H9 (cell line): ENCODE measurements around the gene ARMC9. TPM values are rescaled to one million over a fixed set of nuclear protein-coding genes. Genes with fewer than 3 reads are reported as not detected.

Experiments used
- DNase-seq: peaks from one replicate; pipeline ENCODE4 v3.0.0-alpha.2; 2017
- H2AFZ ChIP-seq: one replicate; pipeline ENCODE4 v1.6.1; 2013; ENCODE audit warnings: mild to moderate bottlenecking, low read length, control low read depth, moderate library complexity
- H2AK5ac ChIP-seq: 2 replicates; pipeline ENCODE4 v1.6.1; 2013; ENCODE audit warnings: low read length, control low read depth, mixed read lengths; ENCODE audit not compliant: insufficient read length
- H2BK120ac ChIP-seq: one replicate; pipeline ENCODE4 v1.6.1; 2013; ENCODE audit warnings: low read depth, mild to moderate bottlenecking, low read length, control low read depth, inconsistent platforms; ENCODE audit not compliant: poor library complexity, severe bottlenecking
- H2BK12ac ChIP-seq: 2 replicates; pipeline ENCODE4 v1.6.1; 2013; ENCODE audit warnings: low read length, control low read depth, mixed read lengths, low read depth; ENCODE audit not compliant: insufficient read length
- H2BK15ac ChIP-seq: 2 replicates; pipeline ENCODE4 v1.6.1; 2013; ENCODE audit warnings: low read depth, low read length, control low read depth
- H2BK20ac ChIP-seq: one replicate; pipeline ENCODE4 v1.6.1; 2013; ENCODE audit warnings: low read depth, mild to moderate bottlenecking, low read length, control low read depth, inconsistent platforms; ENCODE audit not compliant: poor library complexity, severe bottlenecking
- H2BK5ac ChIP-seq: 2 replicates; pipeline ENCODE4 v1.6.1; 2013; ENCODE audit warnings: low read length, control low read depth, mixed read lengths; ENCODE audit not compliant: insufficient read length
- H3K14ac ChIP-seq: 2 replicates; pipeline ENCODE4 v1.6.1; 2013; ENCODE audit warnings: low read length, control low read depth; ENCODE audit not compliant: insufficient read depth
- H3K18ac ChIP-seq: 2 replicates; pipeline ENCODE4 v1.6.1; 2013; ENCODE audit warnings: low read depth, mild to moderate bottlenecking, mixed read lengths, low read length, control low read depth; ENCODE audit not compliant: insufficient read length
- H3K23ac ChIP-seq: 2 replicates; pipeline ENCODE4 v1.6.1; 2013; ENCODE audit warnings: low read length, control low read depth, mixed read lengths, low read depth; ENCODE audit not compliant: insufficient read length
- H3K23me2 ChIP-seq: 2 replicates; pipeline ENCODE4 v1.6.1; 2013; ENCODE audit warnings: low read depth, mild to moderate bottlenecking, mixed read lengths, low read length, control low read depth; ENCODE audit not compliant: insufficient read length, poor library complexity, severe bottlenecking
- H3K27ac ChIP-seq: 2 replicates; pipeline ENCODE4 v1.5.1; 2013; ENCODE audit warnings: low read length, control low read depth, mixed read lengths, low read depth; ENCODE audit not compliant: insufficient read length
- H3K27me3 ChIP-seq: 2 replicates; pipeline ENCODE4 v1.6.1; 2013; ENCODE audit warnings: low read length, control low read depth, inconsistent platforms; ENCODE audit not compliant: insufficient read depth
- H3K4ac ChIP-seq: 2 replicates; pipeline ENCODE4 v1.6.1; 2013; ENCODE audit warnings: low read depth, mild to moderate bottlenecking, control low read depth, inconsistent platforms, low read length, moderate library complexity
- H3K4me1 ChIP-seq: 2 replicates; pipeline ENCODE4 v1.6.1; 2013; ENCODE audit warnings: low read length, control low read depth, inconsistent platforms; ENCODE audit not compliant: insufficient read depth
- H3K4me2 ChIP-seq: 2 replicates; pipeline ENCODE4 v1.6.1; 2013; ENCODE audit warnings: low read length, control low read depth, mixed read lengths; ENCODE audit not compliant: insufficient read length, insufficient read depth
- H3K56ac ChIP-seq: 2 replicates; pipeline ENCODE4 v1.6.1; 2013; ENCODE audit warnings: low read depth, mild to moderate bottlenecking, mixed read lengths, low read length, control low read depth; ENCODE audit not compliant: insufficient read length
- H3K79me1 ChIP-seq: 2 replicates; pipeline ENCODE4 v1.6.1; 2013; ENCODE audit warnings: low read depth, mild to moderate bottlenecking, moderate library complexity, low read length, control low read depth, inconsistent platforms; ENCODE audit not compliant: insufficient read depth, poor library complexity, severe bottlenecking
- H3K79me2 ChIP-seq: 2 replicates; pipeline ENCODE4 v1.6.1; 2013; ENCODE audit warnings: low read length, control low read depth, inconsistent platforms; ENCODE audit not compliant: insufficient read depth
- H3K9ac ChIP-seq: 2 replicates; pipeline ENCODE4 v1.6.1; 2013; ENCODE audit warnings: low read length, control low read depth, mixed read lengths; ENCODE audit not compliant: insufficient read length; ENCODE audit errors: extremely low read depth
- H3K9me3 ChIP-seq: one replicate; pipeline ENCODE4 v1.6.1; 2013; ENCODE audit warnings: low read depth, low read length, inconsistent platforms; ENCODE audit not compliant: control insufficient read depth
- H3T11ph ChIP-seq: one replicate; pipeline ENCODE4 v1.6.1; 2013; ENCODE audit warnings: mild to moderate bottlenecking, low read length, control low read depth, inconsistent platforms
- H4K20me1 ChIP-seq: one replicate; pipeline ENCODE4 v1.6.1; 2013; ENCODE audit not compliant: control insufficient read depth, insufficient read length, insufficient read depth
- H4K5ac ChIP-seq: 2 replicates; pipeline ENCODE4 v1.6.1; 2013; ENCODE audit warnings: low read depth, mild to moderate bottlenecking, mixed read lengths, low read length, control low read depth; ENCODE audit not compliant: insufficient read length
- H4K8ac ChIP-seq: replicated peaks from 2 replicates; pipeline ENCODE4 v1.6.1; 2013; ENCODE audit warnings: low read length, control low read depth, mixed read lengths, low read depth; ENCODE audit not compliant: insufficient read length
- H4K91ac ChIP-seq: 2 replicates; pipeline ENCODE4 v1.6.1; 2013; ENCODE audit warnings: low read depth, mild to moderate bottlenecking, moderate library complexity, mixed read lengths, low read length, control low read depth; ENCODE audit not compliant: insufficient read length
- H3K27ac Mint-ChIP-seq, 3 experiments: 2 replicates in 2 of 3; 3 replicates in 1 of 3; pipeline ENCODE4 v1.8.0; 2020 to 2021; ENCODE audit warnings: mixed read lengths in 3 of 3, mild to moderate bottlenecking in 1 of 3, moderate library complexity in 1 of 3
- H3K27me3 Mint-ChIP-seq: 2 replicates; pipeline ENCODE4 v1.8.0; 2021; ENCODE audit warnings: low read depth, mild to moderate bottlenecking, moderate library complexity, mixed read lengths
- H3K36me3 Mint-ChIP-seq, 3 experiments: 2 replicates in 2 of 3; 3 replicates in 1 of 3; pipeline ENCODE4 v1.8.0; 2020 to 2021; ENCODE audit warnings: low read depth in 3 of 3, mixed read lengths in 3 of 3; ENCODE audit not compliant: insufficient read depth in 1 of 3
- H3K4me1 Mint-ChIP-seq, 2 experiments: 2 replicates each; pipeline ENCODE4 v1.8.0; 2020; ENCODE audit warnings: mixed read lengths in 2 of 2
- H3K4me3 Mint-ChIP-seq, 2 experiments: 2 replicates in 1 of 2; 3 replicates in 1 of 2; pipeline ENCODE4 v1.8.0; 2020 to 2021; ENCODE audit warnings: mild to moderate bottlenecking in 2 of 2, mixed read lengths in 2 of 2, moderate library complexity in 1 of 2
- H3K9me3 Mint-ChIP-seq, 2 experiments: 2 replicates in 1 of 2; 3 replicates in 1 of 2; pipeline ENCODE4 v1.8.0; 2020; ENCODE audit warnings: mild to moderate bottlenecking in 2 of 2, mixed read lengths in 2 of 2, moderate library complexity in 1 of 2
- WGBS: extraction: QIAGEN DNeasy Blood & Tissue Kit; methylation state at CpG from one replicate; pipeline ENCODE4 v1.1.7; 2013; ENCODE audit warnings: missing lambda C conversion rate, low lambda C conversion rate, mixed read lengths; ENCODE audit not compliant: insufficient read length; ENCODE audit errors: extremely low coverage; 5-methylcytosine and 5-hydroxymethylcytosine counted together
- total RNA-seq: library from RNA; stranded (reverse); gene quantifications from 2 replicates; pipeline ENCODE4 v1.2.1, GENCODE V29; 2021
- TF ChIP-seq, protein P1 (sequence below): fragments of 200-600 bp; sonication (generic); conservative IDR thresholded peaks from 3 replicates; pipeline ENCODE4 v1.8.0; 2021; ENCODE audit warnings: antibody characterized with exemption, mild to moderate bottlenecking

Gene ARMC9
- total RNA-seq, 1 experiment from 2014 or later = 37.6 TPM

DNA sequence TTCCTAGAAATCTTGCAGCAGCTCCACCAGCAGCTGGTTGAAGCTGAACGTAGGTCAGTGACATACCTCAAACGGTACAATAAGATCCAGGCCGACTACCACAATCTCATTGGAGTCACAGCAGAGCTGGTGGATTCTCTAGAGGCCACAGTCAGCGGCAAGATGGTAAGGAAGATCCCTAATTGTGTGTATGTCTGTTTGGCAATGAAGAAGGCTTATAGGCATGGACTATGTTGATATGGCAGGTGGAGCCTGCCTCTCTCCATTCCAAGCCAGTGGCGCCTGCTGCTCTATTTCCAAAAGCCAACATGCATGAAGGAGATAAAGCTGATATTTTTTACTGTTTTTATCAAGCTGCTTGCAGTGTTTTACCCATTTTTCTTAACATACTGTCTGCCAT lies 36.8 kb downstream of the ARMC9 start:
- H2AFZ ChIP-seq = no peak overlapping the region
- H3T11ph ChIP-seq = no peak overlapping the region
- peaks cover 7 to 39% (median 22%) of the 10 kb centered on the region in 3 experiments; a peak in 5 of 7 replicates for H3K36me3 Mint-ChIP-seq
- H2AK5ac ChIP-seq = no peak overlapping the region
- WGBS = no CpG with 5 or more reads among the region's 5 CpGs
- no peaks in the 10 kb centered on the region for H3K9me3 ChIP-seq
- H3K27ac Mint-ChIP-seq = 0 out of 7 replicates have a peak overlapping the region, but pooled peaks of 1 of the 3 experiments have one; percentile 81
- H3K27ac ChIP-seq = no peak overlapping the region
- H4K8ac ChIP-seq = no peak overlapping the region
- no peaks in the 10 kb centered on the region for H3K27me3 ChIP-seq
- TF ChIP-seq, protein P1, sequence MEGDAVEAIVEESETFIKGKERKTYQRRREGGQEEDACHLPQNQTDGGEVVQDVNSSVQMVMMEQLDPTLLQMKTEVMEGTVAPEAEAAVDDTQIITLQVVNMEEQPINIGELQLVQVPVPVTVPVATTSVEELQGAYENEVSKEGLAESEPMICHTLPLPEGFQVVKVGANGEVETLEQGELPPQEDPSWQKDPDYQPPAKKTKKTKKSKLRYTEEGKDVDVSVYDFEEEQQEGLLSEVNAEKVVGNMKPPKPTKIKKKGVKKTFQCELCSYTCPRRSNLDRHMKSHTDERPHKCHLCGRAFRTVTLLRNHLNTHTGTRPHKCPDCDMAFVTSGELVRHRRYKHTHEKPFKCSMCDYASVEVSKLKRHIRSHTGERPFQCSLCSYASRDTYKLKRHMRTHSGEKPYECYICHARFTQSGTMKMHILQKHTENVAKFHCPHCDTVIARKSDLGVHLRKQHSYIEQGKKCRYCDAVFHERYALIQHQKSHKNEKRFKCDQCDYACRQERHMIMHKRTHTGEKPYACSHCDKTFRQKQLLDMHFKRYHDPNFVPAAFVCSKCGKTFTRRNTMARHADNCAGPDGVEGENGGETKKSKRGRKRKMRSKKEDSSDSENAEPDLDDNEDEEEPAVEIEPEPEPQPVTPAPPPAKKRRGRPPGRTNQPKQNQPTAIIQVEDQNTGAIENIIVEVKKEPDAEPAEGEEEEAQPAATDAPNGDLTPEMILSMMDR = no peak
- no peaks in the 10 kb centered on the region for H3K4me1 Mint-ChIP-seq
- H2BK120ac ChIP-seq = no peak overlapping the region
- no peak overlapping the region for H4K91ac ChIP-seq
- no peak overlapping the region for H2BK15ac ChIP-seq
- no peak overlapping the region for H3K4me2 ChIP-seq
- H3K27me3 Mint-ChIP-seq = no peaks in the 10 kb centered on the region
- H3K4ac ChIP-seq = no peak overlapping the region
- H3K4me1 ChIP-seq = no peaks in the 10 kb centered on the region
- no peaks in the 10 kb centered on the region for H4K20me1 ChIP-seq
- H3K14ac ChIP-seq = no peak overlapping the region
- H3K23ac ChIP-seq = no peak overlapping the region
- no peaks in the 10 kb centered on the region for H3K79me2 ChIP-seq
- H4K5ac ChIP-seq = no peak overlapping the region
- no peaks in the 10 kb centered on the region for H3K9me3 Mint-ChIP-seq
- H3K79me1 ChIP-seq = no peaks in the 10 kb centered on the region
- no peak overlapping the region for H2BK5ac ChIP-seq
- H3K56ac ChIP-seq = no peak overlapping the region
- no peak for DNase-seq
- no peak overlapping the region for H2BK20ac ChIP-seq
- no peak overlapping the region for H2BK12ac ChIP-seq
- no peak overlapping the region for H3K18ac ChIP-seq
- H3K9ac ChIP-seq = no peak overlapping the region
- H3K4me3 Mint-ChIP-seq = no peak overlapping the region
- no peaks in the 10 kb centered on the region for H3K23me2 ChIP-seq
